Breast epithelium (tissue), 4 donors: ENCODE measurements around the gene PIK3CD. TPM values are rescaled to one million over a fixed set of nuclear protein-coding genes. Genes with fewer than 3 reads are reported as not detected.
"Not testable (repeated sequence)": the region's sequence is repeated elsewhere in the genome, so short reads cannot be mapped to it uniquely, and the experiment has no call there.

ENCODE experiments used
- DNase-seq, 2 donors: peaks; one replicate each; pipeline ENCODE4 v3.0.0-alpha.2; 2019; ENCODE audit warnings: low spot score in 2 of 2
- H3K27ac ChIP-seq, 2 donors: fragments of 200-600 bp; sonication (generic) in 1 of 2; one replicate each; pipeline ENCODE4 v1.5.1; 2016 to 2019; ENCODE audit warnings: mild to moderate bottlenecking in 1 of 2
- H3K27me3 ChIP-seq, 2 donors: fragments of 200-600 bp; sonication (generic) in 1 of 2; one replicate each; pipeline versions ENCODE4 v1.5.1 to v1.6.0; 2017 to 2019; ENCODE audit warnings: control low read depth in 1 of 2, mild to moderate bottlenecking in 1 of 2
- H3K36me3 ChIP-seq: fragments of 200-600 bp; one replicate; pipeline ENCODE4 v1.5.1; 2019
- H3K4me1 ChIP-seq, 2 donors: fragments of 200-600 bp; sonication (generic); one replicate each; pipeline ENCODE4 v1.5.1; 2016 to 2019; ENCODE audit warnings: control low read depth in 1 of 2
- H3K4me3 ChIP-seq, 3 donors: fragments of 200-600 bp; sonication (generic); 1 replicate in 2 of 3; 2 replicates in 1 of 3; pipeline ENCODE4 v1.5.1; 2016 to 2019; ENCODE audit warnings: mild to moderate bottlenecking in 3 of 3, moderate library complexity in 2 of 3
- H3K9me3 ChIP-seq, 2 donors: fragments of 200-600 bp; sonication (generic) in 1 of 2; one replicate each; pipeline ENCODE4 v1.5.1; 2016 to 2019; ENCODE audit warnings: control low read depth in 1 of 2
- POLR2A ChIP-seq: fragments of 450-650 bp; IDR thresholded peaks from one replicate; pipeline ENCODE4 v1.6.1; 2016; ENCODE audit warnings: antibody characterized with exemption, mild to moderate bottlenecking, moderate library complexity
- POLR2AphosphoS5 ChIP-seq, 3 donors: sonication (generic); formaldehyde crosslinking; IDR thresholded peaks; one replicate each; pipeline ENCODE4 v1.6.1; 2017; ENCODE audit warnings: antibody characterized with exemption in 3 of 3
- intact Hi-C: fragments of 100-400 bp; cut with DNase I; formaldehyde crosslinking; loops from one replicate; pipeline ENCODE4 v1.15.1; 2023; ENCODE audit warnings: low total_unique reads
- total RNA-seq, 3 donors: library from RNA; depleted of rRNA; stranded (reverse); fragments of >200 nt; gene quantifications; one replicate each; pipeline ENCODE4 v1.1.0, GENCODE V29; 2016
- TF ChIP-seq, protein P1 (sequence below), 3 donors: fragments of 450-650 bp; IDR thresholded peaks; one replicate each; pipeline ENCODE4 v1.5.1; 2016 to 2017; ENCODE audit warnings: antibody characterized with exemption in 3 of 3, mild to moderate bottlenecking in 3 of 3, moderate library complexity in 3 of 3

PIK3CD gene
- total RNA-seq, 3 donors from 2014 or later, result 8.2 to 12.1 (median 11.9) TPM

DNA sequence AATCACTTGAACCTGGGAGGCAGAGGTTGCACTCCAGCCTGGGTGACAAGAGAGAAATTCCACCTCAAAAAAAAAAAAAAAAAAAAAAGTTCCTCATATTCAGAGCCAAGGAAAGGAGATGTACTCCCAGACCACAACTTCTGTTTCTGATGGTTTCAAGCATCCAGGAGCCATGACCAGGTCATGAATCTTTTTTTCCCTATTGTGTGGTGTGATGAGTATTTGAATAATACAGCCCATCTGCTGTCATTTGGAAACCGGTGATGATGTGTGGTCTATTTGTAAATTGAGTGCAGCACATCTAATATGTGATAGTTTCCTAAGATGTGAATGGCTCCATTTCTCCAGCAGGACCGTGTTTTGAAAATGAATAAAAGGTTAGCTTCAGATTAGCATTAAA lies 18.6 kb downstream of the PIK3CD start:
- no peaks in the 10 kb centered on the region for H3K27me3 ChIP-seq
- DNase-seq, result no peak
- no peak overlapping the region for H3K27ac ChIP-seq
- no peaks in the 10 kb centered on the region for H3K9me3 ChIP-seq
- intact Hi-C loops, result no loop called here
- no peak overlapping the region for H3K4me3 ChIP-seq
- no peaks in the 10 kb centered on the region for H3K4me1 ChIP-seq
- H3K36me3 ChIP-seq, result no peaks in the 10 kb centered on the region
- TF ChIP-seq POLR2A (no peak), POLR2AphosphoS5 (IDR thresholded peaks at IDR 0.05) (no peak)
- TF ChIP-seq, protein P1, sequence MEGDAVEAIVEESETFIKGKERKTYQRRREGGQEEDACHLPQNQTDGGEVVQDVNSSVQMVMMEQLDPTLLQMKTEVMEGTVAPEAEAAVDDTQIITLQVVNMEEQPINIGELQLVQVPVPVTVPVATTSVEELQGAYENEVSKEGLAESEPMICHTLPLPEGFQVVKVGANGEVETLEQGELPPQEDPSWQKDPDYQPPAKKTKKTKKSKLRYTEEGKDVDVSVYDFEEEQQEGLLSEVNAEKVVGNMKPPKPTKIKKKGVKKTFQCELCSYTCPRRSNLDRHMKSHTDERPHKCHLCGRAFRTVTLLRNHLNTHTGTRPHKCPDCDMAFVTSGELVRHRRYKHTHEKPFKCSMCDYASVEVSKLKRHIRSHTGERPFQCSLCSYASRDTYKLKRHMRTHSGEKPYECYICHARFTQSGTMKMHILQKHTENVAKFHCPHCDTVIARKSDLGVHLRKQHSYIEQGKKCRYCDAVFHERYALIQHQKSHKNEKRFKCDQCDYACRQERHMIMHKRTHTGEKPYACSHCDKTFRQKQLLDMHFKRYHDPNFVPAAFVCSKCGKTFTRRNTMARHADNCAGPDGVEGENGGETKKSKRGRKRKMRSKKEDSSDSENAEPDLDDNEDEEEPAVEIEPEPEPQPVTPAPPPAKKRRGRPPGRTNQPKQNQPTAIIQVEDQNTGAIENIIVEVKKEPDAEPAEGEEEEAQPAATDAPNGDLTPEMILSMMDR (IDR thresholded peaks at IDR 0.05), result no peak

DNA sequence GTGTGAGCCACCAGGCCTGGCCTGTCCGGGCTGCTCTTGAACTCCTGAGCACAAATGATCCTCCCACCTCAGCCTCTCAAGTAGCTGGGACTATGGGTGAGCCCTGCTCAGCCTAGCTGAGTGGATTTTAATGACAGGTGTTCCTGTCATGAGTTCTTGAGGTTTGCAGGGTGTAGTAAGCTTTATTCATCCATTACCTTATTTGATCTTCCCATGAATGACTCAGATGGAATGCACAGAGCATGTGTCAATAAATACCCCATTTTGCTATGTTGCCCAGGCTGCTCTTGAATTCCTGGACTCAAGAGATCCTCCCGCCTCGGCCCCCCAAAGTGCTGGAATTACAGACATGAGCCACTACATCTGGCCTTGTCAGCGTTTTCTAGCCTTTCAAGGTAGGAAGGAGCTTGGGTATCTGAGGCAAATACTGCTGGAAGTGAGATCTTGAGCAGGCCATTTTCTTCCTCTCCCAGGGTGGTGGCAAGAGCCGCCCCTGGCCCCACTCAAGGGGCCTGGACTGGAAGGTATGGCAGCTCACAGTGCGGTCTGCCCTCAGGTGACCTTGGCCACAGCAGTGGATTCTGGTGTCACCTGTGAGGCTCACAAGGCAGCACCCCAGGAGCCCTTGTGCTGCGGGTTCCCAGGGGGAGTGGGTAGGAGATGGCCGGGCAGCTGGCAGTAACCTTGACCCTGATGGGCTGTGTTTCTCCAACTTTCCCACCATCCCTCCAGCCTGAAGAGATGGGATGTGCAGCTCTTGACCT lies 20.0 kb downstream of the PIK3CD start:
- no peaks in the 10 kb centered on the region for H3K36me3 ChIP-seq
- H3K27ac ChIP-seq, result no peak overlapping the region
- no peaks in the 10 kb centered on the region for H3K4me1 ChIP-seq
- no peaks in the 10 kb centered on the region for H3K27me3 ChIP-seq
- TF ChIP-seq POLR2AphosphoS5 (IDR thresholded peaks at IDR 0.05) (no peak), POLR2A (no peak)
- intact Hi-C loops, result no loop called here
- no peak overlapping the region for H3K4me3 ChIP-seq
- no peaks in the 10 kb centered on the region for H3K9me3 ChIP-seq
- DNase-seq, result no peak

DNA sequence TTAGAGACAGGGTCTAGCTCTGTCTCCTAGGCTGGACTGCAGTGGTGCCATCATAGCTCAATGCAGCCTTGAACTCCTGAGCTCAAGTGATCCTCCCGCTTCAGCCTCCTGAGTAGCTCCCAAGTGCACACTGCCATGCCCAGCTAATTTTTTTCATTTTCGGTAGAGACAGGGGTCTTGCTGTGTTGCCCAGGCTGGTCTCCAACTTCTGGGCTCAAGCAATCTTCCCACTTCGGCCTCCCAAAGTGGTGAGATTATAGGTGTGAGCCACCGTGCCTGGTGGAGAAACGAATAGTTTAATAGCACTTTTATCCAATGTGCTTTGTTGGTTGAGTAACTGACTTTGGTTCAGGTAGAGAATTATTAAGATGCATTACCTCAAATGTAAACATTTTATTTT lies 20.9 kb downstream of the PIK3CD start:
- H3K4me3 ChIP-seq, result no peak overlapping the region
- no peaks in the 10 kb centered on the region for H3K4me1 ChIP-seq
- DNase-seq, result no peak
- TF ChIP-seq, protein P1 (IDR thresholded peaks at IDR 0.05), result no peak
- TF ChIP-seq POLR2AphosphoS5 (IDR thresholded peaks at IDR 0.05), result no peak
- TF ChIP-seq POLR2A, result no peak
- H3K9me3 ChIP-seq, result no peaks in the 10 kb centered on the region
- intact Hi-C loops, result no loop called here
- no peaks in the 10 kb centered on the region for H3K36me3 ChIP-seq
- no peak overlapping the region for H3K27ac ChIP-seq
- no peaks in the 10 kb centered on the region for H3K27me3 ChIP-seq

DNA sequence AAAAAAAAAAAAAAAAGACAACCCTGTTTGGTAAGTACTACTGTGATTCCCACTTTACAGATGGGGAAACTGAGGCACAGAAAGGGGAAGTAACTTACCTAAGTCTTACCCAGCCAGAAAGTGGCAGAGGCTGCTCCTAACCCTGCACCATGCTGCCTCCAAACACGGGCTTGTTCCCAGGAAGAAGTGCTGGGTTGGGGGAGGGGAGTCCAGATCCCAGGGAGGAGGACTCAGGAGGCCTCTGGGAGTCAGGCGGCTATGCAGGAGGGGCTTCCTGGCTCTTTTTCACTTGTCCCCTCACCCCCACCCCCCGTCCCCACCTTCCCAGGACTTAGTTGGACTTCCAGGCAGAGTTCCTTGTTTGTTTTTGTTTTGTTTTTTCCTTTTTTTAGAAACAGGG lies 23.9 kb downstream of the PIK3CD start:
- H3K36me3 ChIP-seq, result no peaks in the 10 kb centered on the region
- no peak overlapping the region for H3K4me3 ChIP-seq
- TF ChIP-seq, protein P1 (IDR thresholded peaks at IDR 0.05), result no peak
- no peak for TF ChIP-seq POLR2AphosphoS5 (IDR thresholded peaks at IDR 0.05)
- TF ChIP-seq POLR2A, result no peak
- H3K27me3 ChIP-seq, result no peaks in the 10 kb centered on the region
- no peak overlapping the region for H3K27ac ChIP-seq
- intact Hi-C loops, result no loop called here
- no peaks in the 10 kb centered on the region for H3K9me3 ChIP-seq
- DNase-seq, result no peak
- H3K4me1 ChIP-seq, result no peaks in the 10 kb centered on the region

DNA sequence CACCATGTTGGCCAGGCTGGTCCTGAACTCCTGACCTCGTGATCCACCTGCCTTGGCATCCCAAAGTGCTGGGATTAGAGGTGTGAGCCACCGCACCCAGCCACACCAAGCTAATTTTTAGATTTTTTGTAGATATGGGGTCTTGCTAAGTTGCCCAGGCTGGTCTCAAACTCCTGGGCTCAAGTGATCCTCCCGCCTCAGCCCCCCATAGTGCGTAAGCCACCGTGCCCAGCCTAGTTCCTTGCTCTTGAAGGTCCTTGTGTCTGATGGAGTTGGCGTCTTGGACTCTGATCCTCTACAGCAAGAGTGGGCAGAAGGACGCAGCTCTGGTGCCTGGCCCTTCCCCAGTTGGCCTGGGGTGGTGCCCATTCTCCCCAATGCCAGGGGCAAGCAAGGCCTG lies 24.6 kb downstream of the PIK3CD start:
- DNase-seq, H3K9me3 ChIP-seq, H3K27me3 ChIP-seq, H3K4me1 ChIP-seq, H3K27ac ChIP-seq, H3K4me3 ChIP-seq, intact Hi-C loops, H3K36me3 ChIP-seq: not testable (repeated sequence)

DNA sequence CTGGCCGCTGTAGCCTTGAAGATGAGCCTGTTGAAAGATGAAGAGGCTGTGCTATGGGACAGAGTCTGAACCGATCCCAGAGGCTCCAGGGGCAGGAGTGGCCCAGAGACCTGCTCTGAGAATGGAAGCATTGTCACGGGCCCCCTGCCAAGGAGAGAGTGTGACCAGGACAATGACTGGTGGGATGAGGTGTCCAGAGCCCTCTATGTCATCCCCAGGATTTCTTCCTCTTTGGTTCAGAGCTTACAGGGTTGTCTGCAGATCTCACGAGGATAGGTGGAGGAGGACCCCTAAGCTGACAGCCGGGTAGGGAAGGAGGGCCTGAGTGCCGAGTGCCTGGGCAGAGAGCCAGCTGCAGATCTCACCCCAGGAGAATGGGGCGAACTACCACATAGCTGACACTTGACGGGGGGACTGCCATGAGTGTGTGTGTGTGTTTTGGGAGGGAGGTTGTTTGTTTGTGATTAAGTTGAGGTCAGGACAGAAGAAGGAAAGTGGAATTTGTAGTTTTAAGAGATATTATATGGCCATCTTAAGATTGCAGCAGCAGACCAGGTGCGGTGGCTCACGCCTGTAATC lies 25.4 kb downstream of the PIK3CD start:
- no peak for DNase-seq
- H3K27me3 ChIP-seq, result no peaks in the 10 kb centered on the region
- TF ChIP-seq POLR2AphosphoS5 (IDR thresholded peaks at IDR 0.05) (no peak), POLR2A (no peak)
- TF ChIP-seq, protein P1 (IDR thresholded peaks at IDR 0.05), result no peak
- H3K9me3 ChIP-seq, result no peaks in the 10 kb centered on the region
- H3K36me3 ChIP-seq, result no peaks in the 10 kb centered on the region
- no peak overlapping the region for H3K27ac ChIP-seq
- H3K4me3 ChIP-seq, result no peak overlapping the region
- intact Hi-C loops, result no loop called here
- no peaks in the 10 kb centered on the region for H3K4me1 ChIP-seq
